NOMO-1 treated with dmso at 0.1 percent for 144 hours (cell line): Measurements from ENCODE around the gene SEMA4D.
A peak's percentile ranks its signal among the peaks of the same experiment; 100 is the strongest.

ENCODE experiments used
- DNase-seq: peaks from one replicate; lab custom pipeline; 2025; ENCODE audit not compliant: unreplicated experiment; lab: John Stamatoyannopoulos, UW

Gene SEMA4D, protein sequence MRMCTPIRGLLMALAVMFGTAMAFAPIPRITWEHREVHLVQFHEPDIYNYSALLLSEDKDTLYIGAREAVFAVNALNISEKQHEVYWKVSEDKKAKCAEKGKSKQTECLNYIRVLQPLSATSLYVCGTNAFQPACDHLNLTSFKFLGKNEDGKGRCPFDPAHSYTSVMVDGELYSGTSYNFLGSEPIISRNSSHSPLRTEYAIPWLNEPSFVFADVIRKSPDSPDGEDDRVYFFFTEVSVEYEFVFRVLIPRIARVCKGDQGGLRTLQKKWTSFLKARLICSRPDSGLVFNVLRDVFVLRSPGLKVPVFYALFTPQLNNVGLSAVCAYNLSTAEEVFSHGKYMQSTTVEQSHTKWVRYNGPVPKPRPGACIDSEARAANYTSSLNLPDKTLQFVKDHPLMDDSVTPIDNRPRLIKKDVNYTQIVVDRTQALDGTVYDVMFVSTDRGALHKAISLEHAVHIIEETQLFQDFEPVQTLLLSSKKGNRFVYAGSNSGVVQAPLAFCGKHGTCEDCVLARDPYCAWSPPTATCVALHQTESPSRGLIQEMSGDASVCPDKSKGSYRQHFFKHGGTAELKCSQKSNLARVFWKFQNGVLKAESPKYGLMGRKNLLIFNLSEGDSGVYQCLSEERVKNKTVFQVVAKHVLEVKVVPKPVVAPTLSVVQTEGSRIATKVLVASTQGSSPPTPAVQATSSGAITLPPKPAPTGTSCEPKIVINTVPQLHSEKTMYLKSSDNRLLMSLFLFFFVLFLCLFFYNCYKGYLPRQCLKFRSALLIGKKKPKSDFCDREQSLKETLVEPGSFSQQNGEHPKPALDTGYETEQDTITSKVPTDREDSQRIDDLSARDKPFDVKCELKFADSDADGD

DNA sequence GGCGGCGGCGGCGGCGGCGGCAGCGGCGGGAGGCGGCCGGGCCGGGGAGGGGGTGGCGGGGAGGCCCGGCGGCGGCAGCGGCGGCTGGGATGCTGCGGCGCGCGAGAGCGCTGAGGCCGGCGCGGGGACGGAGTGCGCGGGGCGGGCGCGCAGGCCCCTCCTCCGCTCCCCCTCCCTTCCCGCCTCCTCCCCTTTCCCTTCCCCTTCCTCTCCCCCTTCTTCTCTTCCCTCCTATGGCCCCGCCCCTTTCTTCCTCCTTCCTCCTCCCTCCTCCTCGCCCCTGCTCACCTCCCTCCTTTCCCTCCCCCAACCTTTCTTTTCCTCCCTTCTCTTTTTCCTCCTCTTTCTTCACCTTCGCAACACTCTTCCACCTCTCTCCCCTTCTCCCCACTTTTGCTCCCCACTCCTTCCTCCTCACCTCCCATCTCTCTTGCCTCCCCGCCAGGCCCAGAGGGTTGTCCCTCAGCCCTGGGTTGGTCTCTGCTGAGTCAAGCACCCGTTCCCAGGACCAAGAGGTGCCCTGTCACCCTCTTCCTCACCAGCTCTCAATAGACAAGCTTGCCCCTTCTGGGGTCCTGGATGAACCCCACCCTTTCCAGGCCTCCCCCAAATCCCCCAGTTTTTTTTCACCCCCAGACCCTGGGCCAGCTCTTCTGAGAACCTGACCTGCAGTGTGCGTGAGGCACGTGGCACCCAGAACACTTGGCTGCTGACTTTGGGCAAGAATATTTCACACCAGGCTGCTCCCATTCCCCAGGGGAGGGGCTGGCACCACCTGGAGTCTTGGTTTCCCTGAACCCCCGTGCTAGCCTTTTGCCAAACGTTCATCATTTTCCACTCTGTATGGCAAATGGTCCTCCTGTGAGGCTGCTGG is at the start of gene SEMA4D:
Gene SEMA4D (minus strand): TSS at position 136 of the 874 bp plus-strand sequence. CDS start 92,657 bp downstream, outside the sequence.
- peak; percentile 49 for DNase-seq

DNA sequence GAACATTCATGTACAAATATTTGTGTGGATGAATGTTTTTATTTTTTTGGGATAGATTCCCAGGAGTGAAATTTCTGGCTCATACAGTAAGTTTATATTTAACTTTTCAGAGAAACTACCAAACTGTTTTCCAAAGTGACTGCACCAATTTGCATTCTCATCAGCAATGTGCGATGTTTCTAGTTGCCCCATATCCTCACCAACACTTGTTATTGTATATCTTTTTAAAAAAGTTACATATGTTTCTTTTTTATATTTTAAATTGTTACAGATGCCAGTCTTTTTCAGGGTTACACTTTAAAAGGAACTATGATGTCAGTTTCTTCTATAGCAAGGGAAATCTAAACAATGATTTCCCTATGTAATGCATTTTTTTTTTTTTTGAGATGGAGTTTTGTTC is 49.1 kb upstream of the SEMA4D start:
- no peak for DNase-seq

DNA sequence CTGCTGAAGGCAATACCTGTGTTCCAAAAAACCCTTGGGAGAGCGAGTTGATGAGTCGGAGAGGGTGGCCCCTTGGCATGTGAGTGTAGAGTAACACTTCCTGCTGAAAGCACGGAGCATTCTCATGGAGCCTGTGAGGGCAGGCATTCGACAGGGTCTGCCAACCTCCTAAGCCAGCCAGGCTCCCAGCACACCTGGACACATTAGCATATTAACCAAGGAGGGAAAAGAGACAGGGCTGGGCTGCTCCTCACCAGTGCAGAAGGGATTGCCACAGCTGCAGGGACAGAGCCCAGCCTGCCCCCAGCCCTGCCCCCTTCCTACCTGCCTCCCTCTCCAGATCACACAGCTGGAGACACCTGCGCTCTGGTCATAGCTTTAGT is 46.4 kb upstream of the SEMA4D start:
- DNase-seq = no peak

DNA sequence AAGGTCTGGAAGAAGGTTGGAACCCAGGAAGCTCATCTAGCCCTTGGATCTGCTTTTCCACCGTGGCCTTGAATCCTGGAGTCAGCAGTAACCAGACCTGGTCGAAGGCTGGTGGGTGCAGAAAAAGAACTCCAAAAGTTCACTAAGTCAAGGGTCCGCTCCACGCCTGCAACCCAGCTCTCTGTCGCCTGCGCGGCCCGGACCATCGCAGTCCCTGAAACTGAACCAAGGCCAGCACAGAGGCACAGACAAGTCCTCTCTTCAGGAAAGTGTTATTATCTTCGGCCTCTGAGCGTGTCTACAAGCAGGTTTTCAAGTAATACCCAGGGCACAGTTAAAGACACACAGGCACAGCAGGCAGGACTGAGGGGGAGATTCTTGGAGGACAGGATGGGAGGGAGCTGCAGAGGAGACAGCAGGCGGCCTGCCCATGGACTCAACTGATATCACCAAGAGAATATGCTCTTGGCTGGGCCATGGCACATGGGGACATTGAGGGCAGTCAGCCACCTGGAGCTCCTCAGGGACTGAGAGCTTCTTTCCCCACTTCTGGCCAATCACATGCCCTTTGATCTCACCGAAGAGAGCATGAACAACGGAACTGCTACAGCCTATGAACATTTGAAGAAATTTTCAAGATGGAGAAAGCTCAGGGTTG is 45.8 kb upstream of the SEMA4D start:
- no peak for DNase-seq

DNA sequence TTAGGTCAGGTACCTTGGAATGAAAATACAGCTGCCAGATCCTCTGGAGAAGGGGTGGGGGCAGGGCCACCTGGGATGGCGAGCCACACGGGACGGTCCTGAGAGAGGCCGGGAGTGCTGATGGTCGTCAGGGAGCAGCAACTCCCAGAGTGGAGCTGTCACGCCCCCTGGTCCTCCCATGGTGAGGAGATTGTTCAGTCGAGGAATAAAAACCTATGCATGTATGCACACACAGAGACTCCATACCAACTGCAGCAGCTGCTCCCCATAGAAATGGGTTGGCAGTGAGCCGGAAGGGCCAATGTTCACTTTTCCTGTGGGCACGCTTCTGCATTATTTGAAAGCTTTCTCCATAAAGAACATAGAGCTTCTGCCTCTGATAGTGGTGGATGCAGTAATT is 45.2 kb upstream of the SEMA4D start:
- no peak for DNase-seq

DNA sequence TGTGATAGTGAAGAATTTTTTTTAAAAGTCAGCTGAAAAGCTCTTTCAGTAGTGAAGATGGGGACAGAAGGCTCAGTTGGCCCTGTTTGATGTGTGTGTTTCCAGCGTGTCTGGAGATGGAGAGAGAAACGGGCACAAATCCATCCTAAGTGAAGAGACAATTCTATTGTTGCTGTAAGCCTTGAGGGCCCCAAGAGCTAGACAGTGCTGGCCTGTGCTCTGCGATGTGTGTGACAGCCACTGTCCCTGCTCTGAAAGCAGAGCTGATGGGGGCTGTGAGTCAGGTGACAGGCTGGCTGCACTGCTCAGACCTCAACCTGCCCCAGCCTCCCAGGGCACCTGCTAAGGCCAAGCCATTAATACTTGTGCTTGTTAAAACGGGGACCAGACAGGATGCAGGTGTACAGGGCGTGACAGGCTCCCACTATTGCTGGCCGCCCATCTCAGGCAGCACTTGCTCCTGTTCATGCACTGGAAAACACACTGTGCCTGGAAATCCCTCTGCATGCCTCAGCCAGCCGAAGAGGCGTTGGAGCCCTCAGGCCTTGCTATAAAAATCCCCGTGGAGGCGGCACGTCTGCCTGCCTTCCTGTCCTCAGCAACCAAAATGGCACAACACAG is 44.6 kb upstream of the SEMA4D start:
- no peak for DNase-seq

DNA sequence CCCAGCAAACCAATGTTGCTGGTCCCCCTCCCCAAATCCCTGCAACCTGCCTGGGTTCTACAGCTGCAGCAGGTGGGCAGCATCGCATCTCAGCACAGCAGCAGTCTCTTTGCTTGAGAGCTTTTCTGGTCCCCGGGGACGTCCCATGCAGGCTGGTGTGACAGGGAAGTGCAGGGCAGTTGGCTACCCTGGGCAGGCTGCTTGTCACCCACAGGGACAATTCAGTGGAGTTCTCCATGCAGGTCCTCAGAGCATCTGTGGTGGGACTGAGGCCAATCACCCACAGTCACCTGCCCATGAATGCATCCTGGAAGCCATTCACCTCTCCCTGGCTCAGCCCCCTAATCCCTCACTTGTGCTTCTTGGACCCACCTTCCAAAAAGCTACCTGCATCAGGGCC is 43.9 kb upstream of the SEMA4D start:
- DNase-seq = no peak

DNA sequence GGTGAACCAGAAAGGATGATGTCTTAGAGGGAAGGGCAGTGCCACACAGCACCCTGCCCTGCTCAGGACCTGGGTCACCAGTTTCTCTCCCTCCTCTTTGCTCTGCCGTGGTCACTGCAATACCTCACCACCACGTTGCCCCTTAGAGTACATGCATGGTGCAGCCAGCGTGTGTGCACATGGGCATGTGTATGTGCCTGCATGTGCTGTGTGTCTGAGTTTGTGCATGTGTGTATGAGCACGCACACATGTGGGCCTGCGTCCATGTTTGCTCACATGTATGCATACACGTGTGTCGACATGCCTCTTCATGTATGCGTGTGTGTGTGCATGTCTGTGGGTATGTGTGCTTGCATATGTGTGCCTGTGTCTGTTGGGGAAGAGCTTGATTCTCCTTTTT is 41.5 kb upstream of the SEMA4D start:
- no peak for DNase-seq

DNA sequence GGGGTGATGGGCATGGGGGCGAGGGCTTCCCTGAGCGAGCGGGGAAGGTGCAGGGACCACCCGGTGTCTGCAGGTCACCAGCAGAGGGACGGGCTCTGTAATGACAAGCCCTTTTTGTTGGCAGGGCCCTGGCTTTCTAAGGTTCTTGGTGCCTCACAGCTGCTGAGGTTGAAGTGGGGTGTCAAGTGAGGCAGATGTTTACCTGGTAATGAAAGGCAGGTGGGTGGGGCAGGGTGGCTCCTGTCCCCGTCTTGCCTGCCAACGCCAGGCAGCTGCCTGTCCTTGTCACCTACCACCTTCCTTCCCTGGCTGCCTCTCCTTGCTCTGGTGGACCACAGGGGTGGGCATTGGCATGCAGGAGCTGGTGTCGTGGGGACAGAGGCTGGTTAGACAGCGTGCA is 41.0 kb upstream of the SEMA4D start:
- no peak for DNase-seq

DNA sequence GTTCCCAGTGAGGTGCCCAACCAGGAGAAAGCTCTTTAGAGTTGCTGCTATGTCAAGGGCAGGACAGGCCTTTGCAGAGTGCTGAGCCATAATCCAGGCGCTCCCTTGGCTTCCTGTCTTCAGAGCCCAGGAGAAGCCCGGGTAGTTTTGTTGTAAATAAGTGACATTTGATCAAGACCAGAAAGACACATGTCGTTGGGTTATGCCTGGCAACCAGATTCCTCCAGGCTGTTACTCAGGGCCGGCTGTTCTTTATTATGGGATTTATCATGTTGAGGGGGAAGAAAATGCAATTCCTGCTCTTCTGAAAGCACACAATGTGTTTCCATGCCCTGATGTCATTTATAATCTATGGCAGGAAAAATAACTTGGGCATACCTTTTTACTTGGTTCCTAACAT is 39.3 kb upstream of the SEMA4D start:
- no peak for DNase-seq

DNA sequence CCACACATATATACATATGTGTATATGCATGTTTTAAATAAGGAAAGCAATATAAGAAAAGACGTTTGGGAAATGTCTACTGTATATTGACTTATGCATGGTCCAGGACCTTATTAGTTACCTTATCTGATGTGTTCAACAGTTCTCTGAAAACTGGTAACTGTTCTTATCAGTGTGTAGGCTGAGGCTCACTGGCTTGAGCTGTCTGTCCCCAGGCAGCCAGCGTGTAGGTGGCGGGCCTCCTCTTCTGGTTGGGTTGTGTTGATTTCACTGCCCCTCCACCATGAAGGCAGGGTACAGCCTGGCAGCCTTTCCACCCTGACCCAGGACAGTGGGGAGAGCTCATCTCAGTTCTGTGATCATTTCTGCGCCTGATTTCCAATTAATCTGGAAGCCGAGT is 38.7 kb upstream of the SEMA4D start:
- DNase-seq = no peak

DNA sequence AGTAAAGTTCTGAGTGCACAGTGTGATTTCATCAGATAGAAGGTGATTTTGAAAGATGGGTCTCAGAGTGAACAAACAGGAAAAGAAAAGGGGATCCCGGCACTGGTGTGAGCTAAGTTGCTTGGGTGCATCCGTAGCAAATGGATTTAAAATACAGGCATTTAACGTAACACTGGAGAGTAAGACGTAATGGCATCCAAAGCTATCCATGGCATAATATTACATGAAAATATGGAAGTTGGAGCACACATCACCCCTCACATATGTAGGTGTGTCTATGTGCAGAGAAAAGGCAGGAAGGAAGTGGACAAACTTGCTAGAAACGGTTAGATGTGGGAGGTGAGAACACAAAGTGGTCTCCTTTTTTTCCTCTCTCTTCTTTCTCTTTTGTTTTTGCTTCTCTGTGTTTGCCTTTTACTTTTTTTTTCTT is 38.2 kb upstream of the SEMA4D start:
- peak; percentile 24 for DNase-seq

DNA sequence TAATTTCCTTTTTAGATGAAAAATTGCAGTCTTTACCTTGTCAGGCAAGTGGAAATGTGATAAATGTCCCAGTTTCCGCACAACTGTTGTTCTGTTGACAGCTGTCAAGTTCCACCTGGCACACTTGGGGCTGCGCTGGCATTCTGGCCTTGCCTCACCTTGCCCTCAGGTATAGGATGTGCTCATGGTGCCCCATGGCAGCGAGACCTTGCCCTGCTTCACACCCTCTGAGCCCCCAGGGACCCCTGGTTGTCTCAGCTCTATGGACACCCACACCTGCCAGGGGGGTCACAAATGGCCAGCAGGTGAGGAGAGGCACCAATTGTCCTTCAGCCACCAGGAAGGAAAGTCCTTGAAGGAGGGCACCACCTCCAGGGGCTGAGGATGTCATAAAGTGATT is 37.5 kb upstream of the SEMA4D start:
- no peak for DNase-seq

DNA sequence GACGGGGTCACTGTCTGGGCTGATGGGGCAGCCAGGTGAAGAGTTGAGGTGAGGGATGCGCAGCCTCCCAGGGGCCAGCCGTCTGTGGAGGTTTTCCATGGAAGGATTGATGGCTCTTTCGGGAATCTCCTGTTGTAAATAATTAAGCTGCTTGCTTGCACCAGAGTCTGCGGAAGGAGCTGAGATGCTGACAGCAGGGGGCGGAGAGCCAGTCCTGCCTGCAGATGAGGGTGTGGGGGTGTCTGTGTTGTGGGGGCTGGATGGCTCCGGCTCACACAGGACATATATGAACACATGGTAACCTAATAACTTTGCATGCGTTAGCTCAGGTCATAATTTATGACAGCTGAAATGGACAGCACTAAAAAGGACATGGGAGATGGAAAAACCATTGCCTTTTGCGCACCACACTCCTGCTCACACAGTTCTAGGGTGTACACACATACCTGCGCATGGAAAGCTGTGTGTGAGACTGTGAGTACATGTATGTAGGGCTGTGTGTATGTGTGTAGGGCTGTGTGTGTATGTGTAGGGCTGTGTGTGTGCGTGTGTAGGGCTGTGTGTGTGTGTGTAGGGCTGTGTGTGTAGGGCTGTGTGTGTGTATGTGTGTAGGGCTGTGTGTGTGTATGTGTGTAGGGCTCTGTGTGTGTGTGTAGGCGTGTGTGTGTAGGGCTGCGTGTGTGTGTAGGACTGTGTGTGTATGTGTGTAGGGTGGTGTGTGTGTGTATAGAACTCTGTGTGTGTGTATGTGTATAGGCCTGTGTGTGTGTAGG is 36.8 kb upstream of the SEMA4D start:
- DNase-seq = no peak

DNA sequence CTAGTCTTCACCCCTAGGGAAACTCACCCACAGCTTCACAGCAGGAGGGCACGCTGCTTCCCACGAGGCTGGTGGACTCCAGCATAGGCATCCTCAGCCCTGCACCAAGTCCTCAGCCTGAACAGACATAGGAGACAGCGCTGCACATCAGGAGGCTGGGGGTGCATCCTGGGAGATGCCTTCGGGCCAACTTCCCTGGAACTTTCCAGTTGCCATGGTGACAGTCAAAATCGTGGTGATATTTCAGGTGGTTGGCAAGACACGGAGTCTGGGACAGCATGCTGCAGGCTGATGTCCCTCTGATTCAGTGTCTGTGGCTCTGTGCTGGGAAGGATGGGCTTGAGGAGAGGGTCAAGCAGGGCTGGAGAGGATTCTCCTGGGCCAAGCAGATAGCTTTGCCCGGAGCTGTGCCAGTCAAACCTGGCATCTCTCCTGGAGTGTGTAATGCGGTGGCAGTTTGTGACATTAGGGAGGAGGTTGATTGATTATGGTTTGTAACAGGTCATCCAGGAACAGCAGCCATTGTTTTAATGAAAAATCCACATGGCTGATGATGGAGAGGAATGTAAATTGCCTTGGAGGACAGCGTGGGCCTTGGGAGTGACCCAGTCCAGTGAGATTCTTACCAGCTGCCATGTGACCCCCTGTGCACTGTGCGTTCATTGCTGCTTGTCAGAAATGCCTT is 35.6 kb upstream of the SEMA4D start:
- no peak for DNase-seq

DNA sequence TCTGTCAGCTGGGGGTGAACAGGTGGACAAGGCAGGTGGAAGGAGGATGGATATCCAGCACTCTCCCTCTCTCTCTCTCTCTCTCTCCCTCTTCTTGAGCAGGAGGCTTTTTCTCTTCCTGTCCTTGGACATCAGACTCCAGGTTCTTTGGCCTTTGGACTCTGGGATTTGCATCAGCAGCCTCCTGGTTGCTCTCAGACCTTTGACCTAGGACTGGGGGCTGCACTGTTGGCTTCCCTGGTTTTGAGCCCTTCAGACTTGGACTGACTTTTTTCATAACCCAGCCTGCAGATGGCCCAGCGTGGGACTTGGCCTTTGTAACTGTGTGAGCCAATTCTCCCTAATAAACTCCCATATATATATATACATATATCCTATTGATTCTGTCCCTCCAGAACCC is 35.0 kb upstream of the SEMA4D start:
- DNase-seq = no peak

DNA sequence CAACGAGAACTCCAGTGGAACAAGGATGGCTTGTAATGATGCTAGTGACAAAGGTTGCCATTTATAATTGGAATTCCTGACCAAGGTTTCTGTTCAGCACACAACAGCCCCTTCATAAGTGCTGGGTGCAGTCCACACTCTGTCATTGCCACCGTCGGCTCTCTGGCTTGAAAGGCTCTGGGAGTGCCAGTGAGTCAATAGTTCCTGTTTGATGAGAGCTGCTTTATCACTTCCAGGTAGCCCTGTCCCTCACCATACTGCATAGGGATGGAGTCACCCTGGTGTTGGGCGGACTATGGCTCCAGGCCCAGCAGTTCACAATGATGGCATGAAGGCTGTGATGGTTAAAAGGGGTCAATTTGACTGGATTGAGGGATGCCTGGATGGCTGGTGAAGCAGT is 34.6 kb upstream of the SEMA4D start:
- no peak for DNase-seq

DNA sequence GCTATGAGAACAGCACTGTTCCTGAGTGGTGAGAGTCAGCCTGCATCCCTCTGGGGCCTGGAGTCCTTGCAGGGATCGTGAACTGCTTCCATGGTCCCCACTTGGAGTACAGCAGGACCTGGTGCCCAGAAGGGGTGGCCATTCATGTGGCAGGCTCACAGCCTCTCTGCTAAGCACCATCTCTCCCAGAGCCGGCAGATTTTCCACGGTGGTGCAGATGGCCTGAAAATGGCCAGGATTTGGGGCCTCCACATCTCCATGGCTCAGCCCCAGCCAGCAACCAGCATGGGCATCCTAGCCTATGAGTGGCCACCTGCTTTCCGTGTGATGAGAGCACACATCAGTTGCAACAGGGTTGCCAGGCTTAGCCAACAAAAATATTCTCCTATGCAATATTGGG is 33.9 kb upstream of the SEMA4D start:
- DNase-seq = no peak

DNA sequence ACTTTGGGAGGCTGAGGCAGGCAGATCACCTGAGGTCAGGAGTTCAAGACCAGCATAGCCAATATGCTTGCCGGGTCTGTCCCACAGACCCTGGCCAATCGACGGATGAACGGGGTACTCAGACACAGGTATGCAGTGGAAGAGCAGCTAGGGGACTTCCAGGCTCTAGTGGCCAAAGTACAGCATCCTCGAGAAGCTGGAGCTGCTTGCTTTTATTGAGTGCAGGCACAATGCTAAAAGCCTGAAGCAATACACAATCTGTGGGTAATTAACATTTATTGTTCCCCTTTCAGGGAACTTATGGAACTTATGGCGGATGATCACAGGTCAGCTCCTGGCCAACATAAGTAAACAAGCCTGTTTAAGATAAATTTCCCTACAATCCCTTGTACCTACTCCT is 32.8 kb upstream of the SEMA4D start:
- DNase-seq = no peak
